NCI-H2196 (cell line): ENCODE measurements around the gene MAS1.
"Not testable (repeated sequence)": the region's sequence is repeated elsewhere in the genome, so short reads cannot be mapped to it uniquely, and the experiment has no call there.

Experiments used
- DNase-seq: peaks from one replicate; lab custom pipeline; 2025; ENCODE audit not compliant: unreplicated experiment; lab: John Stamatoyannopoulos, UW

Gene MAS1

GRCh38 chr6:159915397-159915796, 24.6 kb downstream of the MAS1 start:
- no peak for DNase-seq

DNA sequence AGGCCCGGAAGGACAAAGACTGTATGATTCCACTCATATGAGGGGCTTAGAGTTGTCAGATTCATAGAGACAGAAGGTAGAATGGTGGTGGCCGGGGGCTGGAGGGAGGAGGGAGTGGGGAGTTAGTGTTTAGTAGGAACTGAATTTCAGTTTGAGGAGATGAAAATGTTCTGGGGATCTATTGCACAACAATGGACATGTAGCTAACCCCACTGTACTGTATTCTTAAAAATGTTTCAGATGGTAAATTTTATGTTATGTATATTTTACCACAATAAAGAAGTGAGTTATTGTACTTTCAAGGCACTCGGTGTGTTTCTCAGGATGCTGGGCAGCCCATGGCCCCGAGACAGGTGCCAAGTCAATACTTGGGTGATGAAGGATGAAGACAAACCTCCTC, 25.4 kb downstream of the MAS1 start:
- DNase-seq: no peak

DNA sequence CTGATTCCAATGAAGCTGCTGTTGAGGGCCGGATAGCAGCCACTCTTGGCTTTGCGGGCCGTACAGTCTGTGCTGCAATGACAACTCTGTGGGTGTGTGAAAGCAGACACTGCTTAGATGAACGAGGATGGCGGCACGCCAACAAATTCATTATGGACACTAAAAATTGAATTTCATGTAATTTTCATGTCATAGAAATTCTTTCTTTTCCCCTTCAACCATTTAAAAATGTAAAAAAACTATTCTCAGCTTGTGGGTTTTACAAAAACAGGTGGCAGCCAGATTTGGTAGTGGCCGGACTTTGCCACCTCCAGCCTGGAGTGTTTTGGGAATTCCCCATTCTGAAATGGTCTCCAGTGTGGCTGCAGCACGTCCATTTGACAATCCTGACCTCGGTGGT, 26.0 kb downstream of the MAS1 start:
- DNase-seq: no peak

DNA sequence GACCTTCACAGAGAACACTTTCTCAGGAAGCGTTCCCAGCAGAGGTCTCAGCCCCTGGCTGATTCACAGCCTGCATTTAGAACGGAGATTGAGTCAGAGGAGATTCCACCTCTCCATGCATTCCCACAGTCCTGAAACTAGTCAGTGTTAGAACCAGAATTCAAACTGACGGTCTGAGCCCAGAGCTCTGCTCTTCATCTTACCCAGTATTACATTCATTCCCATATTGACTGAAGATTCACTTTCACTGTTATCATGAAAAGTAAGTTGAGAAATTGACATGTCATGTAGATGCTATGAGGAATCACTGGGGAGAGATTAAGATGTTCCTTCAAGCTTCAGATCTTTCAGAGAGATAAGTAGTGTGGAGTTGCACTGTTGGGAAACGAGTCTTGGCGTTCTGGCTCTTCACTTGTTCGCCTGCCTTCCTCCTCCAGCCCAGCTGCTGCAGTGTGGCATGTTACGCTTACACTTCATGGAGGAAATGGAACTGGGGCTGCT, 28.3 kb downstream of the MAS1 start:
- no peak for DNase-seq

DNA sequence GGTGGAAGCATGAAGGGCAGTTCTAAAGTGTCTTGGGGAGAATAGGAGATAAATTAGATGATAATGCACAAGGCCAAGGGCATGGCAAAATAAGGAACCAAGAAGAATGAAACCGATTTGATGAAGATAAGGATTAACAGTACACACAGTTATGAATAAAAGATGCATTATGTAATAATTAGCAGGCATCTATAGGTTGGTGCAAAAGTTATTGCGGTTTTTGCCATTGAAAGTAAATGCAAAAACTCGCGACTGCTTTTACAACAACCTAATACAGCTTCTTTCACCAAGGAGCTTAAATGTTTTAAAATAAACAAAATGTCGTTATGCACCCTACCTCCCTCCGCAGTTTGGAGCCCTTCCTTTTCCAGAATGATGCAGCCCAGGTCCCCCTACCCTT, 29.0 kb downstream of the MAS1 start:
- DNase-seq: no peak

- DNase-seq: not testable (repeated sequence)
Observed at GRCh38 chr6:159924150-159924549, 33.4 kb downstream of the MAS1 start.

DNA sequence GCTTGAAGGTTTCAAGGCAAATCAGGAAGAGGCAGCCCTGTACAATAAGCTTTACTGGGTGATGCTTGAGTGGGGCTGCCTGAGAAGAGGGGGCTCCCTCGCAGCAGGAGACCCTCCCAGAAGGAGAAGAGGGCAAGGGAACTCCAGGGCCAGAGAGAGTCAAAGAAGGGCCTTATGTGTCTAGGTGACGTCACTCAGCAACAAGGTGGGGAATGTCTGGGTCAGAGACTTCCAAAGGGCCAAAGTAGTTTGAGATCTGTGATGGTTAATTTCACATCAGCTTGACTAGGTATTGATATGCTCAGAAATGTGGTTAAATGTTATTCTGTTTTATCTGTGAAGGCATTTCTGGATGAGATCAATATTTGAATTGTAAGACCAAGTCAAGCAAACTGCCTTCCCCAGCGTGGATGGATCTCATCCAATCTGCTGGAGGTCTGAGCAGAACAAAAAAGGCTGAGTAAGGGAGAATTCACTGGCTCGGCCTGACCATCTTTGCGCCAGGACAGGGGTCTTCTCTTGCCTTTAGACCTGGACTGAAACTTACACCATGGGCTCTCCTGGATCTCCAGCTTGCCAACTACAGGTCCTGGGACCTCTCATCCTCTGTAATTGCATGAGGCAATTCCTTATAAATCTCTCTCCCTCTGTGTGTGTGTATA, 35.9 kb downstream of the MAS1 start:
- no peak for DNase-seq

GRCh38 chr6:159929819-159930218, 39.0 kb downstream of the MAS1 start:
- peak; percentile 13 for DNase-seq

DNA sequence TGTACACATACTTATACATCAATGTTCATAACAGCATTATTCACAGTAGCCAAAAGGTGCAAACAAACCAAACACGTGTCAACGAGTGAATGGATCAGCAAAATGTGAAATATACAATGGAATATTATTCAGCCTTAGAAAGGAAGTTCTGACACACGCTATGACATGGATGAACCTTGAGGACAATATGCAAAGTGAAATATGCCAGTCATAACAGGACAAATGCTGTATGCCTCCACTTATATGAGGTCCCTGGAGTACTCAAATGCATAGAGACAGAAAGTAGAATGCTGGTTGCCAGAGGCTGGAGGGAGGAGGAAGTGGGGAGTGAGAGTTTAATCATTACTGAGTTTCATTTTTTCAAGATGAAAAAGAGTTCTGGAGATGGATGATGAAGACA, 40.3 kb downstream of the MAS1 start:
- no peak for DNase-seq

GRCh38 chr6:159931846-159932245, 41.1 kb downstream of the MAS1 start:
- DNase-seq: no peak

- DNase-seq: no peak
Observed at GRCh38 chr6:159933077-159933476, 42.3 kb downstream of the MAS1 start.

GRCh38 chr6:159934181-159934580, 43.4 kb downstream of the MAS1 start:
- no peak for DNase-seq

GRCh38 chr6:159935065-159935464, 44.3 kb downstream of the MAS1 start:
- no peak for DNase-seq

DNA sequence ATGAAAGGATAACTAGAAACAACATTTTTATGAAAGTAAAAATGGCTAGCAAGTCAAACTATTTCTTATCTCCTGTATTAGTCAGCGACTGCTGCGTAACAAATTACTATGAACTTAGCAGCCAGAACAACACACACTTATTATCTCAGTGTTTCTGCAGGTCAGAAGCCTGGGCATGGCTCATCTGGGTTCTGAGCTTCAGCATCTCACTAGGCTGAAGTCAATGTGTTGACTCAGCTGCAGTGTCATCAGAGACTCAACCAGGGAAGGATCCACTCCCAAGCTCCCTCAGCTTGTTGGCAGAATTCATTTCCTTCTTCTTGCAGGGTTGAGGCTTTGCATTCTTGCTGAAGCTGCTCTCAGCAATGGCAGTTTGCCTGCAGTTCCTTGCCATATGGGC, 44.8 kb downstream of the MAS1 start:
- no peak for DNase-seq

DNA sequence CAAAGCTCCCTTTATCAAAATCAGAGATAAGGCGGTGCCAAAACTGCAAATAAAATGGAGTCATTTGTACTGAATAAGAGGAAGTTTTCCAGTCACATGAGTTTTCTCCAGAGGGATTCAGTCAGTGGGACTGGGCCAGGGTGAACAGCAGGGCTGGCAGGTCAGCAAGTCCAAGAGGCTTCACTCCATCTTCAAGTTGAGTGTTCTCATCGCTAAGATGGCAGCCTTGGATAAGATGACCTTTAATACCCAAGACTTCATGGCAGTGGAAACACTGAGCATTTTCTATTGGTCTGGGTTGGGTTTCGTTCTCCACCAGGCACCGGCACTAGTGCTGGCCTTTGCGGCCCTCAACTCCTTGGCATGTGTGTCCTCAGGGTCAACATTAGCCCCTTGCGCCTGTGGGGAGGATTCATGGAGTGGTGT, 48.8 kb downstream of the MAS1 start:
- no peak for DNase-seq
